Chondrocyte (in vitro differentiated cells): ENCODE measurements around the gene ENO2. TPM values are rescaled to one million over a fixed set of nuclear protein-coding genes. Genes with fewer than 3 reads are reported as not detected.
A peak's percentile ranks its signal among the peaks of the same experiment; 100 is the strongest.
"Not testable (repeated sequence)": the region's sequence is repeated elsewhere in the genome, so short reads cannot be mapped to it uniquely, and the experiment has no call there.

Experiments used
- DNase-seq: peaks from one replicate; pipeline ENCODE4 v3.0.0; 2021; ENCODE audit warnings: mixed read lengths, low spot score
- H3K27ac Mint-ChIP-seq: one replicate; pipeline ENCODE4 v1.8.0; 2021; ENCODE audit warnings: mild to moderate bottlenecking, moderate library complexity, mixed read lengths; ENCODE audit not compliant: unreplicated experiment
- H3K27me3 Mint-ChIP-seq: 2 replicates; pipeline ENCODE4 v1.8.0; 2021; ENCODE audit warnings: low read depth, mixed read lengths
- H3K36me3 Mint-ChIP-seq: 2 replicates; pipeline ENCODE4 v1.8.0; 2021; ENCODE audit warnings: low read depth, mixed read lengths
- H3K4me1 Mint-ChIP-seq: 2 replicates; pipeline ENCODE4 v1.8.0; 2021; ENCODE audit warnings: low read depth, mild to moderate bottlenecking, mixed read lengths
- H3K4me3 Mint-ChIP-seq: one replicate; pipeline ENCODE4 v1.8.0; 2021; ENCODE audit warnings: mild to moderate bottlenecking, moderate library complexity, mixed read lengths; ENCODE audit not compliant: unreplicated experiment
- H3K9me3 Mint-ChIP-seq: 2 replicates; pipeline ENCODE4 v1.8.0; 2021; ENCODE audit warnings: low read depth, mixed read lengths
- CTCF ChIP-seq: fragments of 200-600 bp; sonication (generic); IDR thresholded peaks from 2 replicates; pipeline ENCODE4 v1.5.0; 2021; ENCODE audit warnings: antibody characterized with exemption, mild to moderate bottlenecking, moderate library complexity
- total RNA-seq: library from RNA; stranded (reverse); gene quantifications from 3 replicates; pipeline ENCODE4 v1.2.1, GENCODE V29; 2021

The ENO2 gene
- total RNA-seq, 1 donor from 2014 or later: 58.6 TPM

GRCh38 chr12:6890789-6891645, 23.4 kb upstream of the ENO2 start:
- Mint-ChIP-seq H3K27ac (peak overlapping the region; percentile 92), H3K4me3 (peak overlapping the region; percentile 72), H3K9me3 (no peaks in the 10 kb centered on the region), H3K36me3 (no peaks in the 10 kb centered on the region), H3K27me3 (no peaks in the 10 kb centered on the region), H3K4me1 (peaks cover 18% of the 10 kb centered on the region)
- peak; percentile 92 for TF ChIP-seq CTCF
- DNase-seq: peak; percentile 99

- TF ChIP-seq CTCF: no peak
- DNase-seq: peak; percentile 34
- Mint-ChIP-seq H3K4me1 (peaks cover 24% of the 10 kb centered on the region), H3K36me3 (no peaks in the 10 kb centered on the region), H3K27ac (peak overlapping the region; percentile 92), H3K4me3 (peak overlapping the region; percentile 72), H3K27me3 (no peaks in the 10 kb centered on the region), H3K9me3 (no peaks in the 10 kb centered on the region)
Observed at GRCh38 chr12:6891646-6892001, 22.8 kb upstream of the ENO2 start.

- H3K9me3 Mint-ChIP-seq, H3K27me3 Mint-ChIP-seq, H3K4me3 Mint-ChIP-seq, H3K27ac Mint-ChIP-seq, H3K36me3 Mint-ChIP-seq: not testable (repeated sequence)
- H3K4me1 Mint-ChIP-seq: peaks cover 28% of the 10 kb centered on the region
- peak; percentile 1 for DNase-seq
Observed at GRCh38 chr12:6892683-6893082, 21.7 kb upstream of the ENO2 start.

- Mint-ChIP-seq H3K4me1 (peaks cover 28% of the 10 kb centered on the region), H3K27ac (no peak overlapping the region), H3K27me3 (no peaks in the 10 kb centered on the region), H3K4me3 (no peak overlapping the region), H3K36me3 (no peaks in the 10 kb centered on the region), H3K9me3 (no peaks in the 10 kb centered on the region)
- TF ChIP-seq CTCF: no peak
- DNase-seq: peak; percentile 29
Observed at GRCh38 chr12:6894321-6894720, 20.1 kb upstream of the ENO2 start.

GRCh38 chr12:6896846-6897435, 17.4 kb upstream of the ENO2 start:
- H3K27me3 Mint-ChIP-seq: no peaks in the 10 kb centered on the region
- H3K9me3 Mint-ChIP-seq: no peaks in the 10 kb centered on the region
- no peak for TF ChIP-seq CTCF
- H3K4me1 Mint-ChIP-seq: peaks cover 15% of the 10 kb centered on the region
- H3K36me3 Mint-ChIP-seq: no peaks in the 10 kb centered on the region
- H3K4me3 Mint-ChIP-seq: no peak overlapping the region
- peak overlapping the region; percentile 81 for H3K27ac Mint-ChIP-seq
- DNase-seq: no peak

GRCh38 chr12:6899427-6899826, 15.0 kb upstream of the ENO2 start:
- Mint-ChIP-seq H3K27me3 (no peaks in the 10 kb centered on the region), H3K4me1 (peaks cover 13% of the 10 kb centered on the region), H3K36me3 (no peaks in the 10 kb centered on the region), H3K27ac (no peak overlapping the region), H3K9me3 (no peaks in the 10 kb centered on the region), H3K4me3 (no peak overlapping the region)
- DNase-seq: no peak
- no peak for TF ChIP-seq CTCF
